Lower lobe of right lung (tissue), 2 donors: ENCODE results near the gene KLK15. TPM values are rescaled to one million over a fixed set of nuclear protein-coding genes. Genes with fewer than 3 reads are reported as not detected.

Source experiments
- ATAC-seq, 2 donors: fragments of 200-7000 bp; cut with Tn5 transposase; one replicate each; pipeline ENCODE4 v1.9.1; 2020 to 2022; ENCODE audit warnings: mild to moderate bottlenecking in 2 of 2, moderate library complexity in 2 of 2
- DNase-seq: peaks from one replicate; pipeline ENCODE4 v3.0.0-alpha.2; 2020
- H3K27ac ChIP-seq: fragments of 200-600 bp; one replicate; pipeline ENCODE4 v1.8.0; 2022
- H3K27me3 ChIP-seq: fragments of 200-600 bp; one replicate; pipeline ENCODE4 v1.8.0; 2022; ENCODE audit warnings: low read depth
- H3K36me3 ChIP-seq: fragments of 200-600 bp; one replicate; pipeline ENCODE4 v1.8.0; 2022; ENCODE audit warnings: mild to moderate bottlenecking
- H3K4me1 ChIP-seq: fragments of 200-600 bp; one replicate; pipeline ENCODE4 v1.8.0; 2022
- H3K4me3 ChIP-seq: fragments of 200-600 bp; one replicate; pipeline ENCODE4 v1.8.0; 2022; ENCODE audit warnings: mild to moderate bottlenecking
- H3K9me3 ChIP-seq: fragments of 200-600 bp; one replicate; pipeline ENCODE4 v1.8.0; 2022
- CTCF ChIP-seq: fragments of 200-600 bp; IDR thresholded peaks from one replicate; pipeline ENCODE4 v1.8.0; 2022; ENCODE audit warnings: antibody characterized with exemption, mild to moderate bottlenecking
- intact Hi-C: fragments of 100-400 bp; cut with DNase I; formaldehyde crosslinking; loops from one replicate; pipeline ENCODE4 v1.11.0; 2022
- total RNA-seq: library from RNA; stranded (reverse); fragmentation: NEBNext Ultra II Directional; extraction: Animal tissue kit (Norgen Biotek cat#: 25700); gene quantifications from one replicate; pipeline ENCODE4 v1.2.1, GENCODE V29; 2021
- donor health status: DM: no; HTN: yes; CAD: no; lungs with severe emphysema.

KLK15 gene
- total RNA-seq, 1 donor from 2014 or later, result not detected

- intact Hi-C loops, result no loop called here
- peaks cover 3% of the 10 kb centered on the region for H3K27me3 ChIP-seq
Measured at GRCh38 chr19:50843701-50844221, 10.4 kb upstream of the KLK15 start.

GRCh38 chr19:50843205-50843604 lies 9.8 kb upstream of the KLK15 start:
- Histone ChIP-seq H3K27ac (no peak overlapping the region), H3K4me3 (no peak overlapping the region), H3K36me3 (no peaks in the 10 kb centered on the region), H3K27me3 (peaks cover under 1% of the 10 kb centered on the region), H3K4me1 (no peaks in the 10 kb centered on the region), H3K9me3 (peaks cover 5% of the 10 kb centered on the region)
- intact Hi-C loops, result no loop called here
- no peak for DNase-seq
- no peak for TF ChIP-seq CTCF
- ATAC-seq, result no peak

More at GRCh38 chr19:50843701-50844221, 10.4 kb upstream of the KLK15 start:
- Histone ChIP-seq H3K4me3 (no peak overlapping the region), H3K4me1 (no peaks in the 10 kb centered on the region), H3K27ac (no peak overlapping the region), H3K9me3 (peaks cover 5% of the 10 kb centered on the region), H3K36me3 (no peaks in the 10 kb centered on the region)
- DNase-seq (no peak), ATAC-seq (no peak)
- TF ChIP-seq CTCF, result no peak

GRCh38 chr19:50842130-50842529 lies 8.8 kb upstream of the KLK15 start:
- no peak for TF ChIP-seq CTCF
- no peak for ATAC-seq
- intact Hi-C loops, result no loop called here
- peaks cover 5% of the 10 kb centered on the region for H3K9me3 ChIP-seq
- no peaks in the 10 kb centered on the region for H3K36me3 ChIP-seq
- DNase-seq, result no peak
- no peak overlapping the region for H3K4me3 ChIP-seq
- no peak overlapping the region for H3K27ac ChIP-seq
- H3K4me1 ChIP-seq, result no peaks in the 10 kb centered on the region
- peaks cover 4% of the 10 kb centered on the region for H3K27me3 ChIP-seq

- Histone ChIP-seq H3K4me1 (peaks cover 11% of the 10 kb centered on the region), H3K27ac (no peak overlapping the region), H3K36me3 (no peaks in the 10 kb centered on the region), H3K4me3 (no peak overlapping the region), H3K27me3 (peaks cover 23% of the 10 kb centered on the region), H3K9me3 (peaks cover 5% of the 10 kb centered on the region)
- no peak for TF ChIP-seq CTCF
- no peak for ATAC-seq
- no peak for DNase-seq
- intact Hi-C loops, result no loop called here
Measured at GRCh38 chr19:50839712-50840655, 6.6 kb upstream of the KLK15 start.

- intact Hi-C loops, result no loop called here
- Histone ChIP-seq H3K9me3 (peaks cover 5% of the 10 kb centered on the region), H3K27ac (no peak overlapping the region), H3K4me1 (peaks cover 11% of the 10 kb centered on the region), H3K36me3 (no peaks in the 10 kb centered on the region), H3K4me3 (no peak overlapping the region), H3K27me3 (peaks cover 30% of the 10 kb centered on the region)
- ATAC-seq, result no peak
- no peak for TF ChIP-seq CTCF
- no peak for DNase-seq
Measured at GRCh38 chr19:50838239-50838638, 4.9 kb upstream of the KLK15 start.
